LNCaP clone FGC (cell line): ENCODE data around the gene DLAT.
"Not testable (repeated sequence)": the region's sequence is repeated elsewhere in the genome, so short reads cannot be mapped to it uniquely, and the experiment has no call there.

ENCODE experiments used
- DNase-seq: peaks from one replicate; pipeline ENCODE4 v3.0.0-alpha.2; 2011; ENCODE audit warnings: low read depth
- H3K4me3 ChIP-seq: 2 replicates; pipeline ENCODE4 v1.5.1; 2011; ENCODE audit warnings: mild to moderate bottlenecking, low read depth, low read length, control low read depth
- CTCF ChIP-seq: IDR thresholded peaks from 2 replicates; pipeline ENCODE4 v1.5.1; 2012; ENCODE audit warnings: mild to moderate bottlenecking; ENCODE audit not compliant: control insufficient read depth, insufficient read depth; ENCODE audit errors: extremely low read depth

Gene DLAT

GRCh38 chr11:112019066-112019465, 6.1 kb upstream of the DLAT start:
- H3K4me3 ChIP-seq = no peak overlapping the region
- no peak for DNase-seq
- no peak for TF ChIP-seq CTCF

- TF ChIP-seq CTCF = 0 out of 2 replicates have a peak, but pooled peaks have one; percentile 19
- H3K4me3 ChIP-seq = no peak overlapping the region
- no peak for DNase-seq
These were observed 2.1 kb upstream of the DLAT start for GRCh38 chr11:112023104-112023503.

- no peak for DNase-seq
- peak overlapping the region; percentile 70 for H3K4me3 ChIP-seq
- no peak for TF ChIP-seq CTCF
These were observed 933 bp upstream of the DLAT start for GRCh38 chr11:112024178-112024772.

GRCh38 chr11:112025707-112026106, 499 bp downstream of the DLAT start:
- no peak for TF ChIP-seq CTCF
- H3K4me3 ChIP-seq = peak overlapping the region; percentile 70
- no peak for DNase-seq

GRCh38 chr11:112026784-112027410, 1.7 kb downstream of the DLAT start:
- H3K4me3 ChIP-seq, DNase-seq: not testable (repeated sequence)

- no peak overlapping the region for H3K4me3 ChIP-seq
- TF ChIP-seq CTCF = no peak
- DNase-seq = no peak
These were observed 4.3 kb downstream of the DLAT start for GRCh38 chr11:112029460-112029859.

GRCh38 chr11:112033902-112034301, 8.7 kb downstream of the DLAT start:
- DNase-seq = no peak
- H3K4me3 ChIP-seq = no peak overlapping the region
- no peak for TF ChIP-seq CTCF
